H1 (cell line): ENCODE measurements around the gene SLC35F1. TPM values are rescaled to one million over a fixed set of nuclear protein-coding genes. Genes with fewer than 3 reads are reported as not detected.

ENCODE experiments used
- EGR1 ChIP-seq: IDR thresholded peaks from 2 replicates; pipeline ENCODE4 v1.6.1; 2011; ENCODE audit warnings: low read depth, low read length, borderline replicate concordance
- GABPA ChIP-seq: IDR thresholded peaks from 2 replicates; pipeline ENCODE4 v1.6.1; 2011; ENCODE audit warnings: mild to moderate bottlenecking, low read length, moderate library complexity, borderline replicate concordance; ENCODE audit not compliant: insufficient read depth
- RFX5 ChIP-seq: IDR thresholded peaks from 2 replicates; pipeline ENCODE4 v1.6.1; 2011; ENCODE audit warnings: low read depth, low read length, improper control_type of control experiment, borderline replicate concordance
- RNF2 ChIP-seq: fragments of 200-900, 300-1000 bp; sonication (generic); IDR thresholded peaks from 2 replicates; pipeline ENCODE4 v1.7.1; 2016; ENCODE audit warnings: borderline replicate concordance, low read depth, mild to moderate bottlenecking, antibody characterized with exemption, low read length; ENCODE audit not compliant: poor library complexity, severe bottlenecking; ENCODE audit errors: missing control alignments
- SIN3A ChIP-seq, 2 experiments: IDR thresholded peaks in 1 of 2; conservative IDR thresholded peaks in 1 of 2; 2 replicates each; pipeline ENCODE4 v1.6.1; 2011 to 2012; ENCODE audit warnings: low read length in 2 of 2, improper control_type of control experiment in 1 of 2, low read depth in 1 of 2, mild to moderate bottlenecking in 1 of 2
- polyA plus RNA-seq, 7 experiments: library from polyadenylated mRNA; depleted of rRNA in 3 of 7; stranded (reverse) in 5 of 7; unstranded in 2 of 7; fragments of >200 nt in 5 of 7; fragments of 200-250 nt in 2 of 7; gene quantifications; 1 replicate in 5 of 7; 2 replicates in 1 of 7; 4 replicates in 1 of 7; pipeline versions ENCODE4 v1.2.1 to v1.2.3, GENCODE V29; 2011 to 2013; ENCODE audit warnings: missing spikeins in 2 of 7, mixed read lengths in 2 of 7
- total RNA-seq: library from RNA; stranded (reverse); fragmentation: NEBNext Ultra II Directional; extraction: Animal tissue kit (Norgen Biotek cat#: 25700); gene quantifications from 2 replicates; pipeline ENCODE4 v1.2.1, GENCODE V29; 2021

SLC35F1 gene
- total and polyA plus RNA-seq, 2 of the 8 experiments (the other 6 are each of a cell fraction or from before 2014, with no cell fraction given) = 7.0 to 10.0 TPM

GRCh38 chr6:118334634-118335033, 427.6 kb downstream of the SLC35F1 start (continued):
- TF ChIP-seq SIN3A (conservative IDR thresholded peaks at IDR 0.05 in 1 of 2, IDR thresholded peaks at IDR 0.05 in 1 of 2; ENCODE audit: low read depth in 1 of 2, low read length in 2 of 2) (no peak), GABPA (no peak), RFX5 (no peak), RNF2 (no peak), EGR1 (no peak)
